HepG2 (cell line): ENCODE data around the gene MSI2. TPM values are rescaled to one million over a fixed set of nuclear protein-coding genes. Genes with fewer than 3 reads are reported as not detected.

ENCODE experiments used
- ATAC-seq: fragments of 200-7000 bp; cut with Tn5 transposase; 3 replicates; pipeline ENCODE4 v1.9.1; 2020; ENCODE audit warnings: mild to moderate bottlenecking, moderate library complexity
- BruUV-seq: library from RNA; stranded (reverse); fragments of 400-500 nt; replicated peaks from 2 replicates; lab custom pipeline; 2021; lab: Mats Ljungman, UMichigan
- CTCF ChIA-PET: fragments of 300-600 bp; formaldehyde crosslinking; extraction: SDS; loops from one replicate; lab custom pipeline; 2021; ENCODE audit warnings: low total read pairs, inconsistent platforms, low intra/inter-chr PET ratio; lab: Yijun Ruan, JAX
- POLR2A ChIA-PET: fragments of 350-600 bp; sonication (Branson Sonifier 250); formaldehyde crosslinking; loops from one replicate; lab custom pipeline; 2020; ENCODE audit warnings: antibody characterized with exemption, inconsistent platforms; lab: Yijun Ruan, JAX
- DNase-seq: peaks from one replicate; pipeline ENCODE4 v3.0.0-alpha.2; 2015; ENCODE audit warnings: low spot score
- FAIRE-seq: peaks from 3 replicates; lab custom pipeline; 2011; peaks lifted over from hg19 to GRCh38; lab: Jason Lieb, UNC
- H2AFZ ChIP-seq: one replicate; pipeline ENCODE4 v1.6.1; 2011; ENCODE audit warnings: low read length, inconsistent platforms
- H3K27ac ChIP-seq: fragments of 300-600 bp; 3 replicates; pipeline ENCODE4 v1.8.0; 2011; ENCODE audit warnings: mixed run types, mild to moderate bottlenecking, mixed read lengths, low read length, inconsistent platforms; ENCODE audit not compliant: insufficient read depth; ENCODE audit errors: extremely low read length
- H3K27me3 ChIP-seq, 2 experiments: fragments of 200-600 bp in 1 of 2; 2 replicates in 1 of 2; 3 replicates in 1 of 2; pipeline versions ENCODE4 v1.6.0 to v1.8.0; 2011; ENCODE audit warnings: low read length in 2 of 2, mild to moderate bottlenecking in 2 of 2, moderate library complexity in 2 of 2, inconsistent platforms in 1 of 2; ENCODE audit not compliant: insufficient read depth in 2 of 2, control insufficient read depth in 1 of 2
- H3K36me3 ChIP-seq, 2 experiments: fragments of 200-600 bp in 1 of 2; replicated peaks in 1 of 2; 2 replicates in 1 of 2; 3 replicates in 1 of 2; pipeline versions ENCODE4 v1.5.1 to v1.8.0; 2011; ENCODE audit warnings: low read length in 2 of 2, inconsistent platforms in 1 of 2; ENCODE audit not compliant: insufficient read depth in 2 of 2, control insufficient read depth in 1 of 2
- H3K4me1 ChIP-seq: 2 replicates; pipeline ENCODE4 v1.5.1; 2012; ENCODE audit warnings: low read length, inconsistent platforms; ENCODE audit not compliant: insufficient read depth
- H3K4me2 ChIP-seq: 2 replicates; pipeline ENCODE4 v1.6.0; 2011; ENCODE audit warnings: low read depth, low read length, inconsistent platforms
- H3K4me3 ChIP-seq, 3 experiments: fragments of 200-600 bp in 1 of 3; sonication (generic), shearing (Covaris generic) in 1 of 3; replicated peaks in 1 of 3; 2 replicates each; pipeline ENCODE4 v1.5.1; 2011 to 2016; ENCODE audit warnings: low read length in 3 of 3, inconsistent platforms in 2 of 3, low read depth in 2 of 3, mild to moderate bottlenecking in 2 of 3, control low read depth in 1 of 3, mixed read lengths in 1 of 3; ENCODE audit not compliant: insufficient read depth in 1 of 3
- H3K79me2 ChIP-seq: one replicate; pipeline ENCODE4 v1.6.1; 2011; ENCODE audit warnings: low read length, inconsistent platforms; ENCODE audit not compliant: insufficient read depth
- H3K9ac ChIP-seq: 2 replicates; pipeline ENCODE4 v1.6.0; 2011; ENCODE audit warnings: mild to moderate bottlenecking, low read depth, low read length, inconsistent platforms; ENCODE audit not compliant: insufficient read depth
- H3K9me3 ChIP-seq: 2 replicates; pipeline ENCODE4 v1.5.1; 2012; ENCODE audit warnings: mild to moderate bottlenecking, low read length
- H4K20me1 ChIP-seq: 2 replicates; pipeline ENCODE4 v1.6.0; 2011; ENCODE audit warnings: inconsistent platforms, mild to moderate bottlenecking, low read length, moderate library complexity; ENCODE audit not compliant: insufficient read depth
- ATF1 ChIP-seq: IDR thresholded peaks from 2 replicates; pipeline ENCODE4 v1.6.1; 2016; ENCODE audit warnings: mild to moderate bottlenecking, control low read depth
- CHCHD3 ChIP-seq: sonication (generic); formaldehyde crosslinking; IDR thresholded peaks from 2 replicates; pipeline ENCODE4 v1.8.0; 2022; ENCODE audit warnings: mild to moderate bottlenecking, missing genetic modification reagents, moderate library complexity
- FOXJ3 ChIP-seq: sonication (generic); formaldehyde crosslinking; IDR thresholded peaks from 2 replicates; pipeline ENCODE4 v1.4.0; 2020; ENCODE audit warnings: missing genetic modification reagents, mild to moderate bottlenecking, borderline replicate concordance
- HOXA3 ChIP-seq: sonication (generic); formaldehyde crosslinking; IDR thresholded peaks from 2 replicates; pipeline ENCODE4 v1.5.0; 2020; ENCODE audit warnings: missing genetic modification reagents
- LCORL ChIP-seq, 2 experiments: fragments of 450-650 bp in 1 of 2; sonication (generic) in 1 of 2; formaldehyde crosslinking in 1 of 2; IDR thresholded peaks; 2 replicates each; pipeline versions ENCODE4 v1.5.0 to v1.6.1; 2017 to 2020; ENCODE audit warnings: antibody characterized with exemption in 1 of 2, missing genetic modification reagents in 1 of 2
- NCOA1 ChIP-seq: sonication (generic); formaldehyde crosslinking; IDR thresholded peaks from 2 replicates; pipeline ENCODE4 v1.9.0; 2021; ENCODE audit warnings: missing genetic modification reagents
- WGBS: methylation state at CpG from one replicate; pipeline ENCODE4 v1.1.6; 2017; ENCODE audit warnings: low lambda C conversion rate; 5-methylcytosine and 5-hydroxymethylcytosine counted together
- in situ Hi-C: cut with HindIII; loops from 2 replicates; pipeline ENCODE4 v1.10.0; 2017; ENCODE audit warnings: low pct_unique_long_range_greater_than_20kb; ENCODE audit not compliant: extremely low pct_ligation_motif_present
- intact Hi-C: fragments of 100-400 bp; cut with micrococcal nuclease; formaldehyde crosslinking; loops from one replicate; pipeline ENCODE4 v1.10.0; 2022; ENCODE audit not compliant: unreplicated experiment
- polyA plus RNA-seq, 8 experiments: library from polyadenylated mRNA; depleted of rRNA in 3 of 8; stranded (reverse) in 7 of 8; unstranded in 1 of 8; fragments of >200 nt; fragmentation: Illumina TruSeq in 4 of 8; extraction: Trizol in 4 of 8; gene quantifications; 2 replicates each; pipeline versions ENCODE4 v1.2.1 to v1.2.3, GENCODE V29; 2011 to 2016; ENCODE audit warnings: low read depth in 4 of 8, missing spikeins in 1 of 8, mixed read lengths in 1 of 8; ENCODE audit not compliant: insufficient read depth in 1 of 8
- total RNA-seq, 5 experiments: library from RNA; depleted of rRNA; stranded (reverse); fragments of >200 nt; fragmentation: Illumina TruSeq; extraction: Trizol; gene quantifications; 2 replicates each; pipeline ENCODE4 v1.2.3, GENCODE V29; 2016; ENCODE audit warnings: low read depth in 1 of 5
- TF ChIP-seq, protein P1 (sequence below): sonication (generic); formaldehyde crosslinking; IDR thresholded peaks from 2 replicates; pipeline ENCODE4 v1.9.0; 2021; ENCODE audit warnings: mild to moderate bottlenecking, missing genetic modification reagents
- TF ChIP-seq, protein P2 (sequence below), 2 experiments: sonication (generic) in 1 of 2; formaldehyde crosslinking in 1 of 2; IDR thresholded peaks; 2 replicates each; pipeline versions ENCODE4 v1.4.0 to v1.6.1; 2016 to 2020; ENCODE audit warnings: borderline replicate concordance in 1 of 2, low read depth in 1 of 2, mild to moderate bottlenecking in 1 of 2, missing genetic modification reagents in 1 of 2
- TF ChIP-seq, protein P3 (sequence below): sonication (generic); formaldehyde crosslinking; IDR thresholded peaks from 2 replicates; pipeline ENCODE4 v1.4.0; 2020; ENCODE audit warnings: missing genetic modification reagents

Gene MSI2
- total and polyA plus RNA-seq, 2 of the 13 experiments (the other 11 are each of a cell fraction or from before 2014, with no cell fraction given): 77.5 to 78.4 TPM

DNA sequence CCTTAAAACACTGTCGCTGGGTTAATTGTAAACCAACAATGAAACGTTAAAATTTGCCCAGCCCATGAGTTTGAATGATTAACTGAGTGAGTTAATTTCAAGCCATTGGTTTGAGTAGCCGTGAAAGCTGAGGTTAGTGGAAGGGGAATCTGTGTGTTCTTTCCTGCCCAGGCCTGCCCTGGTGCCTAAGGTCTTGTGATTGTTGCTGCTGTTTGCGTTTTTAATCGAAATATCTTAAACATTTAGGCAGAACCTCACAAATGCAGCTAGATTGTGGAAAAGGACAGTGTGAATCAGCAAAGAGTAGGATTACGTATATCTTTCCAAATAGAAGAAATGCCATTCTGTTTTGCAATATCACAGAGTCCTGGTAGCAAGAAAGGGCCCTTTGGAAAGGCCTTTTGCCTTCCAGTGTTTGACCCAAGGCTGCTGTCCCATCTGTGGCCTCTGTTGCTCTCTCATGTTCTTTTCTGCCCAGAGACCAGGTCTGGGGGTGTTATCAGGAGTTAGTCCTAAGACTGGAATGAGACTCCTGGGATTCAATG is 113.8 kb downstream of the MSI2 start:
- in situ Hi-C loops: no loop called here
- intact Hi-C loops: loop anchor here (2.0 to 5.0 kb wide), 3 partner anchors 33 to 87 kb away; no protein-coding TSS in a partner anchor
- Histone ChIP-seq H3K27ac (peak overlapping the region; percentile 85), H3K4me2 (peak overlapping the region; percentile 68), H3K9me3 (peaks cover 6% of the 10 kb centered on the region; the same call in 1 of the 2 replicates), H3K79me2 (peaks cover 43% of the 10 kb centered on the region), H2AFZ (no peak overlapping the region), H3K9ac (peak overlapping the region; percentile 61), H3K4me3 (peak overlapping the region; percentile 2 to 39 (median 28); a peak in 4 of 6 replicates), H3K27me3 (no peaks in the 10 kb centered on the region), H3K36me3 (peaks cover 0 to 3% of the 10 kb centered on the region in 2 experiments; a peak in 1 of 5 replicates), H3K4me1 (peaks cover 95% of the 10 kb centered on the region), H4K20me1 (no peaks in the 10 kb centered on the region; the same call in 1 of the 2 replicates)
- no TSS peak for BruUV-seq
- FAIRE-seq: peak; percentile 99
- DNase-seq: peak; percentile 94
- peak; percentile 83 for ATAC-seq
- 2% methylated on average over 6 of the region's 6 CpGs for WGBS
- CTCF ChIA-PET: interaction anchor here (2.0 kb wide), 1 partner anchor 127 kb away, joined by 6 read pairs; no protein-coding TSS in a partner anchor
- POLR2A ChIA-PET: interaction anchor here (1.0 to 2.6 kb wide), 13 partner anchors 13 to 228 kb away, joined by 3 to 13 read pairs (median 4); no protein-coding TSS in a partner anchor
- TF ChIP-seq, protein P1, sequence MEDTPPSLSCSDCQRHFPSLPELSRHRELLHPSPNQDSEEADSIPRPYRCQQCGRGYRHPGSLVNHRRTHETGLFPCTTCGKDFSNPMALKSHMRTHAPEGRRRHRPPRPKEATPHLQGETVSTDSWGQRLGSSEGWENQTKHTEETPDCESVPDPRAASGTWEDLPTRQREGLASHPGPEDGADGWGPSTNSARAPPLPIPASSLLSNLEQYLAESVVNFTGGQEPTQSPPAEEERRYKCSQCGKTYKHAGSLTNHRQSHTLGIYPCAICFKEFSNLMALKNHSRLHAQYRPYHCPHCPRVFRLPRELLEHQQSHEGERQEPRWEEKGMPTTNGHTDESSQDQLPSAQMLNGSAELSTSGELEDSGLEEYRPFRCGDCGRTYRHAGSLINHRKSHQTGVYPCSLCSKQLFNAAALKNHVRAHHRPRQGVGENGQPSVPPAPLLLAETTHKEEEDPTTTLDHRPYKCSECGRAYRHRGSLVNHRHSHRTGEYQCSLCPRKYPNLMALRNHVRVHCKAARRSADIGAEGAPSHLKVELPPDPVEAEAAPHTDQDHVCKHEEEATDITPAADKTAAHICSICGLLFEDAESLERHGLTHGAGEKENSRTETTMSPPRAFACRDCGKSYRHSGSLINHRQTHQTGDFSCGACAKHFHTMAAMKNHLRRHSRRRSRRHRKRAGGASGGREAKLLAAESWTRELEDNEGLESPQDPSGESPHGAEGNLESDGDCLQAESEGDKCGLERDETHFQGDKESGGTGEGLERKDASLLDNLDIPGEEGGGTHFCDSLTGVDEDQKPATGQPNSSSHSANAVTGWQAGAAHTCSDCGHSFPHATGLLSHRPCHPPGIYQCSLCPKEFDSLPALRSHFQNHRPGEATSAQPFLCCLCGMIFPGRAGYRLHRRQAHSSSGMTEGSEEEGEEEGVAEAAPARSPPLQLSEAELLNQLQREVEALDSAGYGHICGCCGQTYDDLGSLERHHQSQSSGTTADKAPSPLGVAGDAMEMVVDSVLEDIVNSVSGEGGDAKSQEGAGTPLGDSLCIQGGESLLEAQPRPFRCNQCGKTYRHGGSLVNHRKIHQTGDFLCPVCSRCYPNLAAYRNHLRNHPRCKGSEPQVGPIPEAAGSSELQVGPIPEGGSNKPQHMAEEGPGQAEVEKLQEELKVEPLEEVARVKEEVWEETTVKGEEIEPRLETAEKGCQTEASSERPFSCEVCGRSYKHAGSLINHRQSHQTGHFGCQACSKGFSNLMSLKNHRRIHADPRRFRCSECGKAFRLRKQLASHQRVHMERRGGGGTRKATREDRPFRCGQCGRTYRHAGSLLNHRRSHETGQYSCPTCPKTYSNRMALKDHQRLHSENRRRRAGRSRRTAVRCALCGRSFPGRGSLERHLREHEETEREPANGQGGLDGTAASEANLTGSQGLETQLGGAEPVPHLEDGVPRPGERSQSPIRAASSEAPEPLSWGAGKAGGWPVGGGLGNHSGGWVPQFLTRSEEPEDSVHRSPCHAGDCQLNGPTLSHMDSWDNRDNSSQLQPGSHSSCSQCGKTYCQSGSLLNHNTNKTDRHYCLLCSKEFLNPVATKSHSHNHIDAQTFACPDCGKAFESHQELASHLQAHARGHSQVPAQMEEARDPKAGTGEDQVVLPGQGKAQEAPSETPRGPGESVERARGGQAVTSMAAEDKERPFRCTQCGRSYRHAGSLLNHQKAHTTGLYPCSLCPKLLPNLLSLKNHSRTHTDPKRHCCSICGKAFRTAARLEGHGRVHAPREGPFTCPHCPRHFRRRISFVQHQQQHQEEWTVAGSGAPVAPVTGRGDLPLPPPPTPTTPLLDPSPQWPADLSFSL: 0 out of 2 replicates have a peak, but pooled peaks have one; percentile 63
- TF ChIP-seq FOXJ3 (CRISPR knock-in tag): peak; percentile 78; the same call in 1 of the 2 replicates
- no peak for TF ChIP-seq CHCHD3 (CRISPR knock-in tag)
- TF ChIP-seq ATF1: no peak
- TF ChIP-seq, protein P2, sequence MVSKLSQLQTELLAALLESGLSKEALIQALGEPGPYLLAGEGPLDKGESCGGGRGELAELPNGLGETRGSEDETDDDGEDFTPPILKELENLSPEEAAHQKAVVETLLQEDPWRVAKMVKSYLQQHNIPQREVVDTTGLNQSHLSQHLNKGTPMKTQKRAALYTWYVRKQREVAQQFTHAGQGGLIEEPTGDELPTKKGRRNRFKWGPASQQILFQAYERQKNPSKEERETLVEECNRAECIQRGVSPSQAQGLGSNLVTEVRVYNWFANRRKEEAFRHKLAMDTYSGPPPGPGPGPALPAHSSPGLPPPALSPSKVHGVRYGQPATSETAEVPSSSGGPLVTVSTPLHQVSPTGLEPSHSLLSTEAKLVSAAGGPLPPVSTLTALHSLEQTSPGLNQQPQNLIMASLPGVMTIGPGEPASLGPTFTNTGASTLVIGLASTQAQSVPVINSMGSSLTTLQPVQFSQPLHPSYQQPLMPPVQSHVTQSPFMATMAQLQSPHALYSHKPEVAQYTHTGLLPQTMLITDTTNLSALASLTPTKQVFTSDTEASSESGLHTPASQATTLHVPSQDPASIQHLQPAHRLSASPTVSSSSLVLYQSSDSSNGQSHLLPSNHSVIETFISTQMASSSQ (IDR thresholded peaks at IDR 0.05; ENCODE audit: low read depth): 0 out of 2 replicates have a peak, but pooled peaks have one; percentile 8
- TF ChIP-seq, protein P2 (CRISPR knock-in tag; IDR thresholded peaks at IDR 0.05; ENCODE audit: borderline replicate concordance): no peak; the same call in 1 of the 2 replicates
- TF ChIP-seq, protein P3, sequence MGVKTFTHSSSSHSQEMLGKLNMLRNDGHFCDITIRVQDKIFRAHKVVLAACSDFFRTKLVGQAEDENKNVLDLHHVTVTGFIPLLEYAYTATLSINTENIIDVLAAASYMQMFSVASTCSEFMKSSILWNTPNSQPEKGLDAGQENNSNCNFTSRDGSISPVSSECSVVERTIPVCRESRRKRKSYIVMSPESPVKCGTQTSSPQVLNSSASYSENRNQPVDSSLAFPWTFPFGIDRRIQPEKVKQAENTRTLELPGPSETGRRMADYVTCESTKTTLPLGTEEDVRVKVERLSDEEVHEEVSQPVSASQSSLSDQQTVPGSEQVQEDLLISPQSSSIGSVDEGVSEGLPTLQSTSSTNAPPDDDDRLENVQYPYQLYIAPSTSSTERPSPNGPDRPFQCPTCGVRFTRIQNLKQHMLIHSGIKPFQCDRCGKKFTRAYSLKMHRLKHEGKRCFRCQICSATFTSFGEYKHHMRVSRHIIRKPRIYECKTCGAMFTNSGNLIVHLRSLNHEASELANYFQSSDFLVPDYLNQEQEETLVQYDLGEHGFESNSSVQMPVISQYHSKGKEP (CRISPR knock-in tag): no peak
- TF ChIP-seq HOXA3 (CRISPR knock-in tag): peak; percentile 65
- no peak for TF ChIP-seq LCORL (IDR thresholded peaks at IDR 0.05)
- peak; percentile 97 for TF ChIP-seq LCORL (CRISPR knock-in tag; IDR thresholded peaks at IDR 0.05)
- TF ChIP-seq NCOA1 (CRISPR knock-in tag): peak; percentile 81
